Measurements from ENCODE around the gene RPL29.

GRCh38 chr3:52007291-52007690 is 11.6 kb upstream of the RPL29 start:
- TF ChIP-seq CTCF (IDR thresholded peaks at IDR 0.05; ENCODE audit: insufficient read depth, low read length) (no peak), GABPA (IDR thresholded peaks at IDR 0.05; ENCODE audit: low read depth) (no peak)

Data from HL-60 (cell line).